ENCODE measurements around the gene CLEC3B.

Gene CLEC3B

GRCh38 chr3:45026038-45026437 is at the start of gene CLEC3B:
Gene CLEC3B, plus strand, starts transcription at chr3:45026303. Its CDS starts 60 bp downstream, at chr3:45026363.
- no peak for TF ChIP-seq CTCF (IDR thresholded peaks at IDR 0.05)

GRCh38 chr3:44981220-44981619 is 44.9 kb upstream of the CLEC3B start:
- no peak for TF ChIP-seq CTCF (IDR thresholded peaks at IDR 0.05)

- no peak for TF ChIP-seq CTCF (IDR thresholded peaks at IDR 0.05)
These were observed 44.4 kb upstream of the CLEC3B start for GRCh38 chr3:44981751-44982150.

- TF ChIP-seq CTCF (IDR thresholded peaks at IDR 0.05): no peak
These were observed 43.3 kb upstream of the CLEC3B start for GRCh38 chr3:44982817-44983216.

GRCh38 chr3:44983484-44983941 is 42.6 kb upstream of the CLEC3B start:
- TF ChIP-seq CTCF (IDR thresholded peaks at IDR 0.05): no peak

GRCh38 chr3:44984335-44984734 is 41.8 kb upstream of the CLEC3B start:
- no peak for TF ChIP-seq CTCF (IDR thresholded peaks at IDR 0.05)

GRCh38 chr3:44987332-44987731 is 38.8 kb upstream of the CLEC3B start:
- TF ChIP-seq CTCF (IDR thresholded peaks at IDR 0.05): no peak

GRCh38 chr3:44988073-44988472 is 38.0 kb upstream of the CLEC3B start:
- TF ChIP-seq CTCF (IDR thresholded peaks at IDR 0.05): peak; percentile 27; the same call in 1 of the 2 replicates
